GM12873 (cell line): ENCODE measurements around the gene EXD1.

Source experiments
- CTCF ChIP-seq: IDR thresholded peaks from 2 replicates; pipeline ENCODE4 v1.5.1; 2012; ENCODE audit warnings: low read depth, mild to moderate bottlenecking, moderate library complexity, low read length, control low read depth; ENCODE audit not compliant: insufficient read depth; ENCODE audit errors: missing control alignments

EXD1 gene

GRCh38 chr15:41218851-41219250 is 11.7 kb downstream of the EXD1 start:
- TF ChIP-seq CTCF, result no peak

- TF ChIP-seq CTCF, result no peak
These were observed 14.8 kb downstream of the EXD1 start for GRCh38 chr15:41215708-41216107.

GRCh38 chr15:41207687-41208448 is 22.7 kb downstream of the EXD1 start:
- TF ChIP-seq CTCF, result no peak

GRCh38 chr15:41205315-41205714 is 25.2 kb downstream of the EXD1 start:
- no peak for TF ChIP-seq CTCF

GRCh38 chr15:41203395-41203794 is 27.2 kb downstream of the EXD1 start:
- TF ChIP-seq CTCF, result no peak

GRCh38 chr15:41199470-41199869 is 31.1 kb downstream of the EXD1 start:
- TF ChIP-seq CTCF, result no peak

- TF ChIP-seq CTCF, result no peak
These were observed 36.1 kb downstream of the EXD1 start for GRCh38 chr15:41194444-41194843.
